GM18526 (cell line): ENCODE measurements around the gene CAPN13.

Experiments used
- POLR2A ChIP-seq: IDR thresholded peaks from 3 replicates; pipeline ENCODE4 v1.6.1; 2011; ENCODE audit not compliant: insufficient read length; ENCODE audit errors: extremely low read depth

CAPN13 gene

GRCh38 chr2:30756971-30757370, 50.3 kb downstream of the CAPN13 start:
- no peak for TF ChIP-seq POLR2A

- no peak for TF ChIP-seq POLR2A
Measured at GRCh38 chr2:30756051-30756719, 51.1 kb downstream of the CAPN13 start.

GRCh38 chr2:30753630-30754029, 53.6 kb downstream of the CAPN13 start:
- TF ChIP-seq POLR2A = no peak

GRCh38 chr2:30752811-30753210, 54.4 kb downstream of the CAPN13 start:
- no peak for TF ChIP-seq POLR2A

- no peak for TF ChIP-seq POLR2A
Measured at GRCh38 chr2:30747206-30747605, 60.0 kb downstream of the CAPN13 start.

- TF ChIP-seq POLR2A = no peak
Measured at GRCh38 chr2:30744823-30745222, 62.4 kb downstream of the CAPN13 start.

- no peak for TF ChIP-seq POLR2A
Measured at GRCh38 chr2:30741576-30741975, 65.7 kb downstream of the CAPN13 start.

- TF ChIP-seq POLR2A = no peak
Measured at GRCh38 chr2:30738141-30738911, 68.9 kb downstream of the CAPN13 start.

- TF ChIP-seq POLR2A = no peak
Measured at GRCh38 chr2:30737326-30737610, 70.0 kb downstream of the CAPN13 start.

GRCh38 chr2:30736461-30737325, 70.6 kb downstream of the CAPN13 start:
- TF ChIP-seq POLR2A = no peak

- no peak for TF ChIP-seq POLR2A
Measured at GRCh38 chr2:30733876-30734520, 73.2 kb downstream of the CAPN13 start.

GRCh38 chr2:30732876-30733275, 74.4 kb downstream of the CAPN13 start:
- no peak for TF ChIP-seq POLR2A

GRCh38 chr2:30732376-30732775, 74.9 kb downstream of the CAPN13 start:
- no peak for TF ChIP-seq POLR2A

- no peak for TF ChIP-seq POLR2A
Measured at GRCh38 chr2:30731706-30732105, 75.5 kb downstream of the CAPN13 start.
